ENCODE results near the gene ZNF217. TPM values are rescaled to one million over a fixed set of nuclear protein-coding genes. Genes with fewer than 3 reads are reported as not detected.
A peak's percentile ranks its signal among the peaks of the same experiment; 100 is the strongest.

ZNF217 gene
- total and polyA plus RNA-seq, 9 of the 15 experiments (the other 6 are each of a cell fraction or from before 2014, with no cell fraction given) = 3.0 to 41.8 (median 16.8) TPM

DNA sequence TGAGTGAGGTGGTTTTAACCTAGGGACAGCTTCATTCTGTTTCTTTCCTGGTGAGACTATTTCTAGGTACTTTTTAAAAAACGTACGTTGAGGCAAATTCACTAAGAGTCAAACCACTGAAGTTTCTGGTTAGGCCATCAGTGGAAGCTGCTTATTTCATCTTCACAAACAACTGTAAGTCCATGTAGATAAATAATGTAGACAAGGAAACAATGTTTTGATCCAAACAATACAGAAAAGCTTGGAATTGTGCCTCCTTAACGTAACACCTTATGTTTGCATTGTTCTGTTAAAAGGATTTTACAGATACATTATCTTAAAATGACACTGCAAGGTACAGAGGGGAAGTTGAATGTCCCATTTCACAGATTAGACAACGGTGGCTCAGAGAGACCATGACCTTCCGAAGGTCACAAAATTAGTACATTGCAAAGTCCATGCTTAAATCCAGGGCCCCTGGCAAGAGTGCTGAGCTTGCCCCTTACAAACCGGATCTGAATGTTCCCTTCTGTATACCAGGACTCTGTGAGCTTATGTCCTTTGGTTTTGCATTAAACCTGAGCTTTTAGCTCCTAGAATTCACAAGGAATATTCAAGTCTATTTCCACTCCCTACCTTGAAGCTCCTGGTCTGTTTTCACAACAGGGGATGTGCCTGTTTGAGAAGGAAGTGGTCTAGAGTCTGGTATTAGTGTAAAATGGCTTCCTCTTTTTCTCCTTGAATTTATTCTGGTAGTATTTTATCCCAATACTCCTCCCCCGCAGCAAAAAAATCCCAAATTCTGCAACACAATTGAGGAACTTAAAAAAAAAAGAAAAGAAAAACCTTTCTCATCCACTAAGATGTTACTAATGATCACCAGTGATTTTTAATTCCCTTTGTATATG lies 28.9 kb upstream of the ZNF217 start (continued):
- TF ChIP-seq, protein P1, sequence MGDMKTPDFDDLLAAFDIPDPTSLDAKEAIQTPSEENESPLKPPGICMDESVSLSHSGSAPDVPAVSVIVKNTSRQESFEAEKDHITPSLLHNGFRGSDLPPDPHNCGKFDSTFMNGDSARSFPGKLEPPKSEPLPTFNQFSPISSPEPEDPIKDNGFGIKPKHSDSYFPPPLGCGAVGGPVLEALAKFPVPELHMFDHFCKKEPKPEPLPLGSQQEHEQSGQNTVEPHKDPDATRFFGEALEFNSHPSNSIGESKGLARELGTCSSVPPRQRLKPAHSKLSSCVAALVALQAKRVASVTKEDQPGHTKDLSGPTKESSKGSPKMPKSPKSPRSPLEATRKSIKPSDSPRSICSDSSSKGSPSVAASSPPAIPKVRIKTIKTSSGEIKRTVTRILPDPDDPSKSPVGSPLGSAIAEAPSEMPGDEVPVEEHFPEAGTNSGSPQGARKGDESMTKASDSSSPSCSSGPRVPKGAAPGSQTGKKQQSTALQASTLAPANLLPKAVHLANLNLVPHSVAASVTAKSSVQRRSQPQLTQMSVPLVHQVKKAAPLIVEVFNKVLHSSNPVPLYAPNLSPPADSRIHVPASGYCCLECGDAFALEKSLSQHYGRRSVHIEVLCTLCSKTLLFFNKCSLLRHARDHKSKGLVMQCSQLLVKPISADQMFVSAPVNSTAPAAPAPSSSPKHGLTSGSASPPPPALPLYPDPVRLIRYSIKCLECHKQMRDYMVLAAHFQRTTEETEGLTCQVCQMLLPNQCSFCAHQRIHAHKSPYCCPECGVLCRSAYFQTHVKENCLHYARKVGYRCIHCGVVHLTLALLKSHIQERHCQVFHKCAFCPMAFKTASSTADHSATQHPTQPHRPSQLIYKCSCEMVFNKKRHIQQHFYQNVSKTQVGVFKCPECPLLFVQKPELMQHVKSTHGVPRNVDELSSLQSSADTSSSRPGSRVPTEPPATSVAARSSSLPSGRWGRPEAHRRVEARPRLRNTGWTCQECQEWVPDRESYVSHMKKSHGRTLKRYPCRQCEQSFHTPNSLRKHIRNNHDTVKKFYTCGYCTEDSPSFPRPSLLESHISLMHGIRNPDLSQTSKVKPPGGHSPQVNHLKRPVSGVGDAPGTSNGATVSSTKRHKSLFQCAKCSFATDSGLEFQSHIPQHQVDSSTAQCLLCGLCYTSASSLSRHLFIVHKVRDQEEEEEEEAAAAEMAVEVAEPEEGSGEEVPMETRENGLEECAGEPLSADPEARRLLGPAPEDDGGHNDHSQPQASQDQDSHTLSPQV (IDR thresholded peaks at IDR 0.05) = 0 out of 2 replicates have a peak, but pooled peaks have one; percentile 4
- TF ChIP-seq ZNF224 (CRISPR knock-in tag; IDR thresholded peaks at IDR 0.05) (no peak), SMAD2 (IDR thresholded peaks at IDR 0.05; ENCODE audit: low read depth, low read length) (no peak), NFYB (IDR thresholded peaks at IDR 0.05; ENCODE audit: extremely low read depth, insufficient read length) (no peak), MTF1 (CRISPR knock-in tag; IDR thresholded peaks at IDR 0.05; ENCODE audit: borderline replicate concordance) (no peak), ZNF584 (CRISPR knock-in tag; IDR thresholded peaks at IDR 0.05; ENCODE audit: low read depth) (no peak), U2AF1 (optimal IDR thresholded peaks at IDR 0.05; ENCODE audit: low read depth, low read length) (no peak), SAFB (IDR thresholded peaks at IDR 0.05; ENCODE audit: borderline replicate concordance, low read depth, low read length) (no peak), SMARCB1 (IDR thresholded peaks at IDR 0.05; ENCODE audit: insufficient read length, low read depth) (no peak), MNT (conservative IDR thresholded peaks at IDR 0.05) (no peak), ZNF24 (IDR thresholded peaks at IDR 0.05) (no peak), SMARCA5 (IDR thresholded peaks at IDR 0.05) (peak; percentile 27; the same call in 1 of the 2 replicates), FOXJ3 (CRISPR knock-in tag; IDR thresholded peaks at IDR 0.05) (no peak), TCF15 (CRISPR knock-in tag; IDR thresholded peaks at IDR 0.05) (no peak), NONO (IDR thresholded peaks at IDR 0.05; ENCODE audit: low read depth in 2 of 2, low read length in 1 of 2) (0 out of 4 replicates have a peak, but pooled peaks of 1 of the 2 experiments have one; percentile 21), HDAC8 (tag; IDR thresholded peaks at IDR 0.05) (no peak), PRPF4 (IDR thresholded peaks at IDR 0.05; ENCODE audit: insufficient read depth, low read depth, low read length, poor library complexity, severe bottlenecking) (no peak), C11orf30 (IDR thresholded peaks at IDR 0.05; ENCODE audit: low read depth) (no peak), ATF1 (CRISPR knock-in tag; IDR thresholded peaks at IDR 0.05) (no peak), ATF1 (tag; IDR thresholded peaks at IDR 0.05) (no peak), ZNF143 (CRISPR knock-in tag; IDR thresholded peaks at IDR 0.05) (no peak)
- TF ChIP-seq, protein P2, sequence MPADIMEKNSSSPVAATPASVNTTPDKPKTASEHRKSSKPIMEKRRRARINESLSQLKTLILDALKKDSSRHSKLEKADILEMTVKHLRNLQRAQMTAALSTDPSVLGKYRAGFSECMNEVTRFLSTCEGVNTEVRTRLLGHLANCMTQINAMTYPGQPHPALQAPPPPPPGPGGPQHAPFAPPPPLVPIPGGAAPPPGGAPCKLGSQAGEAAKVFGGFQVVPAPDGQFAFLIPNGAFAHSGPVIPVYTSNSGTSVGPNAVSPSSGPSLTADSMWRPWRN (IDR thresholded peaks at IDR 0.05; ENCODE audit: low read depth) = no peak
